ENCODE results near the gene FAT2. TPM values are rescaled to one million over a fixed set of nuclear protein-coding genes. Genes with fewer than 3 reads are reported as not detected.
A peak's percentile ranks its signal among the peaks of the same experiment; 100 is the strongest.

Gene FAT2
- total RNA-seq, 1 donor from 2014 or later: under 0.01 TPM

DNA sequence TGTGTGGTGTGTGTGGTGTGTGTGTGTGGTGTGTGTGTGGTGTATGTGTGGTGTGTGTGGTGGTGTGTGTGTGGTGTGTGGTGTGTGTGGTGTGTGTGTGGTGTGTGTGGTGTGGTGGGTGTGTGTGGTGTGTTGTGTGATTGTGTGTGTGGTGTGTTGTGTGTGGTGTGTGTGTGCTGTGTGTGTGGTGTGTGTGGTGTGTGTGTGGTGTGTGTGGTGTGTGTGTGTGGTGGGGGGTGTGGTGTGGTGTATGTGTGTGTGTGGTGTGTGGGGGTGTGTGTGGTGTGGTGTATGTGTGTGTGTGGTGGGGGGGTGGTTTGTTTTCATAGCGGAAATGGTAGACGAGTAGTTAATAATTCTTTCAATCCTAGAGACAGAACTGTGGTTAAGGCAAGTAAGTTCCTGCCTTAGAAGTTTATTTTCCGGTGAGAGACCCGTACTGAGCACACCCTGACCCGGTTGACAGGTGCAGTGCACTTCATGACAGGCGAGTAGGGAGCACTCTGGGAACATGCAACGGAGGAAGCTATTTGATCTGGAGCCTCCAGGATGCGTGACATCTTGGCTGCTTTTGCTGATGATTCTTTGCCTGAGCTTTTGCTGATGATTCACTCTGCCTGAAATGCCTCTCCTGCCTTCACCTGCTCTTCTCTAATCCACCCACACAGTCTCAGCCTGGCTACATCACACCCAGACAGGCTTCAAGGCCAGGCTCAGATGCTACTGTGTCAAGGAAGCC lies 21.7 kb upstream of the FAT2 start:
- DNase-seq (ENCODE audit: low read depth): peak; percentile 96

DNA sequence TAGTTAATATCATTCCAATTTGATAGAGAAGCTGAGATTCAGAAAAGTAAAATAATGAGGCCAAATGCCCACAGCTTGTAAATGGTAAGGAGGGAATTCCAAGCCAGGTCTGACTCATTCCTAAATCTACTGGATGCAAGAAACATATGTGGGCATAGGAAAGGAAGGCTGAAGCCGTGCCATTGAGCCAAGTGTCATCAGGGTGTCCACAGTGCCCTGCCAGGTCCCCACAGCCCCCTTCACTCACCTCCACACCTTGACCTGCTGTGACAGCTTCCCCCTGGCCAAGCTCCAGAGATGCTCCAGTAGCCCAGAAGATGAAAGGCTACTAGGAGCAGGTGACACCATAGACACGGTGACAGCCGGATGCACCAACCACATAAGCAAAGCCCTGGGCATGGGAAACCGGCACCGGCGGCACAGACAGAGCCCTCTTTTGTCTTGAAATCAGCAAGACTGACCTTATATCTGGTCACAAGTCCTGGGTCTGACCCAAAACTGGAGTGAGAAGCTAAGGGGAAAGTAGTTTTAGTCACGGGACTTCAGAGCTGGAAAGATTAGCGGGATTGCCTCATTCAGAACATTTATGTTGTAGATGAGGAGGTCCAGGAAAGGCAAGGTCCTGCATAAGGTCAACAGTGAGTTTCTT lies 20.1 kb upstream of the FAT2 start:
- no peak for DNase-seq (ENCODE audit: low read depth)

DNA sequence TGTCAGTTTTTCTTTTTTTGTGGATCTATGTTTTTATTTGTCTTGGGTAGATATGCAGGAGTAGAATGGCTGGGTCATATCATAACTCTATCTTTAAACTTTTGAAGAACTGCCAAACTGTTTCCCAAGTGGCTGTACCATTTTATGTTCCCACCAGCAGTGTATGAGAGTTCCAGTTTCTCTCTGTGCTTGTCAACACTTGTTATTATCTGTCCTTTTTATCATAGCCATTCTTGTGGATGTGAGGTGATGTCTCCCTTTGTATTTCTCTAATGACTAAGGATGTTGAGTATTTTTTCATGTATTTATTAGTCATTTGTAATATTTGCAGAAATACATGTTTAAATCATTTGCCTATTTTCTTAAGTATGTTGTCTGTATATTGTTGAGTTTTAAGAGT lies 17.4 kb upstream of the FAT2 start:
- no peak for DNase-seq (ENCODE audit: low read depth)

DNA sequence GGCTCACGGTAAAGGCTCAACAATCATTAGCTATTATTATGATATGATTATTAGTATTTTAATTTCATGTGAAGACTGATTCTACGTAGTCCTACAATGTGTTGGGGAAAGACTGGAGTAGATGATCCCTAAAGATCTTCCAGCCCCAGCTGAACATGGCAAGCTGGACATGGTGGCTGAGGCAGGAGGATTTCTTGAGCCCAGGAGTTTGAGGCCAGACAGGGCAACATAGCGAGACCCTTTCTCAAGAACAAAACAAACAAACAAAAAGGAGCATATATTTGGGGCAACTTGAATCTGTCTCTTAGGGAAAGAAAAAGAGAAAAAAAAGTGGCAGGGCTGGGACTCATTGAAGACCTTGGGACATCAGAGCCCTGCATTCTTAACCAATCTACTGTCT lies 16.2 kb upstream of the FAT2 start:
- DNase-seq (ENCODE audit: low read depth): no peak

DNA sequence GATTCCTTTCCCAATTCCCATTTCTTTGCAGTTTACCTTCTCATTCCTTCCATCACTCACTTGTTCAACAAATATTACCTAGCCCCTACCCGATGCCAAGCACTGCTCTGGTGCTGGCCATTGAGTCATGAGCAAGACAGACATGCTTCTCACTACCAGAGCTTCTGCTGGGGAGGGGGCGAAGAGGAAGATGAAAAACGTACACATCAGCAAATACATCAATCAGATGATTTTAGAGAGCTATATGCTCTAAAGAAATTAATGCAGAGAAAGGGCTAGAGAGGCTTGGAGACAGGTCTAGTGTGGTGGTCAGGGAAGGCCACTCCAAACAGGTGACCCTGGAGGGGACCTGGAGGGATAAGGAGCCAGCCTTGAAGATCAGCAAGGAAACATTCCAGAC lies 14.4 kb upstream of the FAT2 start:
- DNase-seq (ENCODE audit: low read depth): no peak

DNA sequence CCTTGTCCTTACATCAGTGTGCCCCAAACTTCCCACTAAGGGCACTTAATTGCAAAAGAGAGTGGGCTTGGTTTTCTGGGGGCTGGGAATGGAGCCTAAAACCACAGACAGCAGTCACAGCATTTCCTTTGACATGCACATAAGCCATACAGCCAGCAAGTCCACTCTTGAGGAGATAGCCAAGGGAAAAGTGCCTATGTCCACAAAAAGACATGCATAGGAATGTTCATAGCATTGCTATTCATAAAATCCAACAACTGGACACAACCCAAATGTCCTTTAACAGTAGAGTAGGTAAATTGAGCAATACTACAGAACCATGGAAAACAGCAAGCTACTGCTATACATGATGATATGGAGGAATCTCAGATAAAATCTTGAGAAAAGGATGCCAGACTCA lies 11.7 kb upstream of the FAT2 start:
- DNase-seq (ENCODE audit: low read depth): no peak

DNA sequence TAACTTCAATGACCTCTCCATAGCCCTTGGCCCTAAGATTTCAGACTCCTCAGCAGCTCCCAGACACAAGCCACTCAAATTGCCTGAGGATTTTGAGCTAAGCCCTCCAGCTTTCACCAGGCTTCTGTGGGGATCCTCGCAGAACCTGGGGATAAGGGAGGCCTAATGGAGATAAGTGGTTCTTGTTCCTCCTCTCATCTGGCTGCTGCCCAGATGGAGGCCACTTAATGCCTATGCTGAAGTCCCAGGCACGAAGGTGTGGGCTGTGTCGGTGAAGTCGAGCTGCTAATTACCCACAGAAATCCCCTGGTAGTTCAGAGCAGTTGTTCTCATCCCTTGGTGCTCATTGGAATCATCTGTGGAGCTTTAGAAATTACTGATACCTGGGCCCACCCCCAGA lies 10.3 kb upstream of the FAT2 start:
- no peak for DNase-seq (ENCODE audit: low read depth)

DNA sequence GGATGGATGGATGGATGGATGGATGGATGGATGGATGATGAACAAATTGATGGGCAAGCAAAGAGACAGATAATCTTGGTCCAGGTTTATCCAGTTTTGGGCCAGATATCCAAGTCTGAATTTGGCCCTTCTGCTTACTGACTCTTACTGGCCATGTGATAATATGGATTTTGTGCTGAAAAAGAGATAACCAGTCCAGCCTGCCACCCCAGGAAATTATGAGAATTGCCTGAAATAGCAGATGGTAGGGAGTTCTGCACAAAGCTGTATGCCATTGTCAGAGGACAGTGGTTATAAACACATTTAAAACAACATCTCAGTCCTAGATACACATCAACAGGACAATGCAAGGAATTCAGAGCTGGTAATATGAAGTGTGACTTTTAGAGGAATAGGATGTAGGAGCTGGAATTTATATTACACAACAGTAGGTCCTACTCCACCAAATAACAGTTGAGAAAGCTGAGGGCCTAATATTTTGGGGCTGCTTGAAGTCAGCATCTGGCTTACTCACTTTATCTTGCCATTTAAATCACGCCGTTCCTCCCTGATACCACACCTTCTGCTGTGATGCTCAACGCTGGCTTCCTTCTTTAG lies 9.0 kb upstream of the FAT2 start:
- DNase-seq (ENCODE audit: low read depth): no peak

DNA sequence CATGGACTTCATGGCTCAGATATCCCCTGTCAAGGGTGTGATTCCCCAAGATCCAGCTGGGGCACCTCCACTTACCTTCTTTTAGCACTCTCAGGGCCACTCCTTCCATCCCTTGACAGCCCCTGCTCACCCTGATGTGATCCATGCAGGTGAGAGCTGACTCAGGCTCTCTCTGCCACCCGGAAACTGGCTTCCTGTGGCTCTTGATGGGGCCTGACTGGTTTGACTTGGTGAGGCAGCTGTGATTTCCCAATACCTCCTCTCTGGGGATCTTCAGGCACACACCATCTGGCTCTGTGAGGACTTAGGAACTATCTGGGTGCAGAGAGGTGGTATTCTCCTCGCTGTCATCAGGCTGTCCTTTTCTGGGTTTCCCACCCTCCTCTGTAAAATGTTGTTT lies 7.9 kb upstream of the FAT2 start:
- DNase-seq (ENCODE audit: low read depth): peak; percentile 50

DNA sequence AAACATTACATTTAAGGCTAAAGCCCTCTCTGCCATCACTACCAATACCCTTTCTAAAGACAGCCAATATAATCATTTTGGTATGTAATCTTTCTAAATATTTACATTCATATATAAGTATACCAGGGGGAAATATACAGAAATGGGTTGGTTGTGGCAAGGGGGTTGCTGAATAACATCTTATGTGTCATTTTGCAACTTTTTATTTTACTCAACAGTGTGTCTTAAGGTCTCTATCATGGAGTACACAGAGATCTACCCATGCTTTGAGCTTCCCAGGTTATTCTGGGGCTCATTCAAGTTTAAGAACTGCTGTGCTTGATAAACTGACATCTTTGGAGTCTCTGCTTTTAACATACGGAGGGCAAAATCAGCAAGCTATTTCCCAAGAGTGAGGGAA lies 7.4 kb upstream of the FAT2 start:
- DNase-seq (ENCODE audit: low read depth): no peak

DNA sequence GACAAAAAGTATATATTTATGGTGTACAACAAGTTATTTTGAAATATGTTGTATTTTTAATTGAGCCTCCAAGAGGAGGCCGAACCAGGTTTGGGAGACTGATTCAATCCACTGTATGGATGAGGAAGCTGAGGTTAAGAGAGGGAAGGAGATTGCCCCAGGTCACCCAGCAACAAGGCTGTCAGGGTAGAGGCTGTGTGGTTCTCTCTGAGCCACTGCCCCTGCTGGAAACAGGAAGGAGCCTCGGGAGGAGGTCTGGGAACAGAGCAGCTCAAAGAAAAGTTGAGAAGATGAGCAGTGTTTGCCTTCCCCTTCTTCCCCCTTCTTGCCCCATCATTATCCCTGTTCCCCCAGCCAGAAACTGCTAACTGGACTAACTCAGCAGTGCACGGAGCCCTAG lies 6.6 kb upstream of the FAT2 start:
- peak; percentile 52 for DNase-seq (ENCODE audit: low read depth)

DNA sequence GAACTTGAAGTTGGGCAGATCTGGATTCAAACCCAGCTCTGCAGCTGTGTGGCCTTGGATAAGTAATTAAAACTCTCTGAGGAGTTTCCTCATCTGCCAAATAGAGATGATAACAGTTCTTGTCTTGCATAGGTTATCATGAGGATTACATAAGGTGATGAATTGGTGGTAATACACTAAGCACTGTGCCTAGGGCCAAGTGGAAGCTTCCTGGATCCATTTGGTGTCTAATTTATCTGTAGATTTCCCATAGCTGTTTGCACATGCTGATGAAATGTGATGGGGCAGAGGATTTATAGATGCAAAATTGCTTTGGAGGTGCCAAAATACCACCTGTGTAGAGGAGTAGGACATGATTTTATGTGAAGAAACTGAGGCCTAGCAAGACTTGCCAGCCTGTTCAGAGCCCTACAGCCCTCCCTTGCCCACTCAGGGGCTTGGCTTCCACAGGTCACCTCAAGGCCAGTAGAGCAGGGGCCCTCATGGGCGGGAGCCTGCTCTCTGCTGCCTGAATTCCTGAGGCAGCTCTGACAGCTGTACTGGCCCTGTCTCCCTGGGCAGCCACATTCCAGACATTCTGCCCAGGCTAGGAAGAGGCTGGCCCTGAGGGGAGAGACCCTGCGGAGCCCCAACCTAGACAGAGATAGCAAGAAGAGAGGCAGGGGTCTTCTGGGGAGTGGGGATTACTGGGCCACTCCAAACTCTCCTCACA lies 5.9 kb upstream of the FAT2 start:
- peak; percentile 90 for DNase-seq (ENCODE audit: low read depth)

DNA sequence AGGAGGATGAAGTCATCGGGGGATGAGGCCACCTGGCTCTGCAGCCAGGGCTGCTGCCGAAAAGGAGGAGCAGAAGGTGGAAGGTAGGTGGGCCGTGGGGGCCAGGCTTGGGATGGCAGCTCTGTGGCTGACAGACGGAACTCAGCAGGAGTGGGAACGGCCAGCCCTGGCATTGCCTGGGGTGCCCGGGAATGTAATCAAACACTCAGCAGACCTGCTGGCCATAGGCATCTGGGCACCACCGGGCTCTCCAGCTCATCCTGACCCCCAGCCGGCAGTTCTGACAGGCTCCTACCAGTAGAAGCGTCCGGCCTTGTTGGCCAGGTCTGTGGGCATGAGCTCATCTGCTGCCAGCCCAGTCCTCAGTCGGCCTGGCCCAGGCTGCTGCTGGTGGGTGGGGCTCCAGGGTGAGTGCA lies 4.3 kb upstream of the FAT2 start:
- peak; percentile 77 for DNase-seq (ENCODE audit: low read depth)

DNA sequence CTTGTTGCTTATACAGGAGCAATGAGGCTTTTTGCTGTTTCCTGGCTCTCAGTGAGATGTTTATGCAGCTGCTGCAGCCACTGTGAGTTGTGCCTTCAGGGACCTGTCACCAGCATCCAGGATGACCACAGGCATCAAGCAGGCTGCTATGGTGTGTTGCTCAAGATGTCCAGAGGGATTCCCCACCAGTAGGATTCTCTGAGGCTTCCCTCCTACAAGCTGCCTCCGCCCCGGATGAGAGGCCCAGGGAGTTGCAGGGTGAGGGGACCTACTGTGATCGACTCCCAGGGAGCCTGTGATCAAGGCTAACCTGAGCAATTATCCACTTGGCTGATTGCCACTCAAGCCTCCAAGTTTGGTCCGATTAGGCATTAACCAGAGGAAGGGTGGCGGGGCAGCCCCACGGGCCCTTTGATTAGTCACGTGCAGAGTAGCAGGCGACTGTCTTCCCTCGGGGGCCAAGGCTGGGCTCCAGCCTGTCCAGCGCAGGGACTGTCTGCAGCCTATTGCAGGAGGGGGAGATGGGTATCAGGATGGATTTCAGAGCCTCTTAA lies 1.8 kb upstream of the FAT2 start:
- DNase-seq (ENCODE audit: low read depth): peak; percentile 85

DNA sequence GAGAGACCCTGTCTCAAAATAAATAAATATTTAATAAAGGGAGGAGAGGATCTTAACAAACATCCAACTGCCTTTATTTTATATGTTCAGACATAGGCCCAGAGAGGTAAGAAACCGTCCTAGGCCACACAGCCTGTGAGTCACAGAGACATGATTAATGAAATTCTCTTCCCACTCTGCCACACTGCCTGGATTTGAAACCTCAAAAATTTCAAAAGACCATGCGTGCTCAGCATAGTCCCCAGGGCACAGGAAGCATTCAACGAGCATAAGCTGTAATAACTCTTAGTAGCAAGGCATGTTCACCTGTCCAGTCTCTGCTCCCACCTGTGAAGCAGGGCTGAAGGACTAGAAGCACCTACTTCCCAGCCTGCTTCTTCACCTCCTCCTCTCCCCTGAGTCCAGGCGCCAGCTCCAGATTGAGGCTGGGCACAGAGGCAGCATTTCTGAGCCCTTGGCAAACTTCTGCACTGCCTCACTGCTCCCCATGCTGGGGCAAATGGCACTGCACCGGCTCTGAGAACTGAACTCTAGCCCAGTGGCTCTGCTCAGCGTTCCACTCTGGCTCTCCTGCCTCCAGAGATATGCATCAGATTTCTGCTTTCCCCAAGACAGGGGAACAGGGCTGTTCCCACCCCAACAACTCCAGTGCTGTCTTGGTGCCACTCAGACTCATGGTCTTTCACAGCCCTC lies 1.1 kb downstream of the FAT2 start:
- DNase-seq (ENCODE audit: low read depth): peak; percentile 53

DNA sequence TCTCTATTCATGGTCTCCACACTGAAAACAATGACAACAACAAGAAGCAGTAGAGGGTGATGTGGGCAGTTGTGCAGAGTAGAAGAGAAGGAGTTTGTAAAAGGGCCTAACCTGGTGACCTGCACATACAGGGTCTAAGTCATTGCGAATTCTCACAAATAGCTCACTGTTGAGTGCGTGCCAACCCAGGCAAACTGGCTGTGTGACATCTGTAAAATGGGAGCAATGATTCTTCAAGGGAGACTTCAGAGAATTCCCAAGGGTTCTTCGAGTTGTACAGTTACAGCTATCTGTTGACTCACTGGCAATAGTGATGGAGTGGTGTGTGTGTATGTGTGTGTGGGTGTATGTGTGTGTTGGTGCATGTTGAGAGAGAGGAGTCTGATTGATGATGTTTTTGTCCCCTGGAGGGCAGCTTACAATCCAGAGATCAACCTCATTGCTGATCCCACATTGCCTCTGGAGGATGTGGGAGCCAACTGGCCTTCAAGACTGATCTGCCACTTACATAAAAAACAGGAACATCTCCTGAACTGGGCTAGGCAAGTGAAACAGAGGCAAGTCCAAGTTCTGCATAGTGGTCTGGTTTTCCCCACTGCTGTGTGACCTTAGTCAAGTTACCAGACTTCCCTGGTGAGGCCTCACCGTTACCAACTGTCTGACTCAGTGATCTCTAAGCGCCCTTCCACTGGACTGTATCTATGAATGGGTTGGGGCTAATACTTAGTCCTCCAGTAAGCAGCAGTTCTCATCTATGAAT lies 3.2 kb downstream of the FAT2 start:
- no peak for DNase-seq (ENCODE audit: low read depth)

DNA sequence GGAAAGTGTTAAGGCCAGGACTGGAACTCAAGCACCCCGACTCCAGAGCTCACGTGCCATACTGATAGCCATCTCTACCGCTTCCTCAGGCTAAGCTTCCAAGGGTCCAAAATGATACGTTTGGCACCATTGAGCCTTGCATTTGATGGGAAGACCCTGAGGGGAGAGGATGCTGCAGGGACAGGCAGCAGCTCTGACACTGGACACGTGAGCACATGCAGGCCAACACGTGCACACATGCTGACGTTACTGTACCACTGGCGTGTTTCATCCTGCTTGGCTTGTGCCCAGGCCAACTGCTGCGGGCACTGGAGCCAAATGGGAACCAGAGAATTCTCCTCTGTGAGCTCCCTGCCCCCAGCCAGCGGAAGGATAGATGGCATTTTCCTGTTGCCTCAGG lies 5.2 kb downstream of the FAT2 start:
- peak; percentile 90 for DNase-seq (ENCODE audit: low read depth)

DNA sequence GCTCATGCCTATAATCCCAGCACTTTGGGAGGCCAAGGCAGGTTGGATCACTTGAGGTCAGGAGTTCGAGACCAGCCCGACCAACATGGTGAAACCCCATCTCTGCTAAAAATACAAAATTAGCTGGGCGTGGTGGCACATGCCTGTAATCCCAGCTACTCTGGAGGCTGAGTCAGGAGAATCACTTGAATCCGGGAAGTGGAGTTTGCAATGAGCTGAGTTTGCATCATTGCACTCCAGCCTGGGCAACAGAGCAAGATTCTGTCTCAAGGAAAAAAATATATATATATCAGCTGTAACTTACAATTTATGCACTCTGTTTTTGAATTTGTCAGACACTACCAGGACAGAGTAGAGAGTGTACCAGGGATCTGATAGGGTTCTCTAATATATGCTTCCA lies 5.8 kb downstream of the FAT2 start:
- peak; percentile 41 for DNase-seq (ENCODE audit: low read depth)

DNA sequence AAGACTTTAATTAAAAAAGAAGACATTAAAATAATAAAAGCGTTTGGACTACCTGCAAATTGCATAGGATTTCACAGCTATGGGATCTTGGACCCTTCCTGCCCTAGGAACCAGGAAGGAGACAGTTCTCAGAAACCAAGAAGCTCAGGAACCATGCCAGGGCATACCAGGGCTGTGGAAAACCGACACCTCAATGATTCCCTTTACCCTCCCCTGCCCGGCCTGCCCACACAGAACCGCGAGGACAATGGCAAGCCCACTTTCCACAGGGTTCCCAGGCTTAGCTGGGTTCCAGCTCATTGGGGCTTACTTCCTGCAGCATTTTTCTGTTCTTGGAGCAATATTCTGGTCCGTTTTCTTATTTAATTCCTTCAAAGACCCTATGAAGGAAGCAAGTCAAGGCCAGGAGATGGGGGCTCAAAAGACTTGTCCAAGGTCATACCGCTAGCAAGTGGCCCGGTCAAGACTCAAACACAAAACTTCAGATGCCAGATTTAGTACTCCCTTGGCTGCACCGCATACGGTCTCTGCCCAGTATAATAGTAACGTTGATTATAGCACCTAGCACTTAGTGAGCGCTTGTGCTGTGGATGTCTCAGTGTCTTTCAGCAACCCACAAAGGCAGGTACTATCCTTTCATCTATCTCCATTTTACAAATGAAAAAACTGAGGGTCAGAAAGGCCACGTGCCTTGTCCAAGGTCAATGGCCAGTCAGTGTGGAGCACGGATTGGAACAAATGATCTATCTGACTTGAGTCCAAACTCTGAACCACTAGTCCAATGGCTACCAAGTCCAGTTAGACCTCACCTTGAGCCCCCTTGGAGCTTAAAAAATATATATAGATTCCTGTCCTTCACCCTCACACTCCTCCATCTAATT lies 6.8 kb downstream of the FAT2 start:
- peak; percentile 32 for DNase-seq (ENCODE audit: low read depth)

All from myocyte (in vitro differentiated cells).